Measurements from ENCODE around the gene PDE5A. TPM values are rescaled to one million over a fixed set of nuclear protein-coding genes. Genes with fewer than 3 reads are reported as not detected.

The PDE5A gene
- total and polyA plus RNA-seq, 2 experiments from 2014 or later, result 9.7 to 35.8 TPM

- H3K79me2 ChIP-seq, result peaks cover 18% of the 10 kb centered on the region
- no peak overlapping the region for H2AFZ ChIP-seq
- no peak overlapping the region for H3K27ac ChIP-seq
- DNase-seq (ENCODE audit: low spot score), result no peak
- TF ChIP-seq CTCF (IDR thresholded peaks at IDR 0.05; ENCODE audit: poor library complexity), result no peak
- no peak for TF ChIP-seq EZH2phosphoT487 (IDR thresholded peaks at IDR 0.05; ENCODE audit: low read depth, severe bottlenecking, unreplicated experiment)
- no peak for TF ChIP-seq EZH2 (IDR thresholded peaks at IDR 0.05; ENCODE audit: borderline replicate concordance)
- no peaks in the 10 kb centered on the region for H4K20me1 ChIP-seq (ENCODE audit: insufficient read depth, poor library complexity, severe bottlenecking)
- H3K9me3 ChIP-seq (ENCODE audit: low read depth), result no peaks in the 10 kb centered on the region
- H3K27me3 ChIP-seq, result no peaks in the 10 kb centered on the region
- 78% methylated on average over 5 of the region's 5 CpGs for WGBS (ENCODE audit: low lambda C conversion rate, missing lambda C conversion rate)
- H3K9me2 ChIP-seq (replicated peaks; ENCODE audit: insufficient read depth), result no peaks in the 10 kb centered on the region
- H3K36me3 ChIP-seq (replicated peaks; ENCODE audit: insufficient read depth, low read depth), result no peaks in the 10 kb centered on the region
- H3K4me3 ChIP-seq, result no peak overlapping the region
- no peak overlapping the region for H3K4me2 ChIP-seq
- no peaks in the 10 kb centered on the region for H3K4me1 ChIP-seq (ENCODE audit: insufficient read depth)
Observed at GRCh38 chr4:119570401-119570800, 58.2 kb downstream of the PDE5A start.

GRCh38 chr4:119564106-119564505 lies 64.5 kb downstream of the PDE5A start:
- H3K27ac ChIP-seq, result no peak overlapping the region
- no peak overlapping the region for H3K4me3 ChIP-seq
- peaks cover 14% of the 10 kb centered on the region for H3K9me3 ChIP-seq (ENCODE audit: low read depth)
- H3K36me3 ChIP-seq (replicated peaks; ENCODE audit: insufficient read depth, low read depth), result peaks cover 3% of the 10 kb centered on the region
- H3K79me2 ChIP-seq, result peaks cover 6% of the 10 kb centered on the region
- no peak overlapping the region for H2AFZ ChIP-seq
- no peaks in the 10 kb centered on the region for H3K9me2 ChIP-seq (replicated peaks; ENCODE audit: insufficient read depth)
- H3K4me2 ChIP-seq, result no peak overlapping the region
- no peak for TF ChIP-seq CTCF (IDR thresholded peaks at IDR 0.05; ENCODE audit: poor library complexity)
- TF ChIP-seq EZH2phosphoT487 (IDR thresholded peaks at IDR 0.05; ENCODE audit: low read depth, severe bottlenecking, unreplicated experiment), result no peak
- no peak for TF ChIP-seq EZH2 (IDR thresholded peaks at IDR 0.05; ENCODE audit: borderline replicate concordance)
- H3K4me1 ChIP-seq (ENCODE audit: insufficient read depth), result no peaks in the 10 kb centered on the region
- H4K20me1 ChIP-seq (ENCODE audit: insufficient read depth, poor library complexity, severe bottlenecking), result no peaks in the 10 kb centered on the region
- no peak for DNase-seq (ENCODE audit: low spot score)
- H3K27me3 ChIP-seq, result no peaks in the 10 kb centered on the region

GRCh38 chr4:119559044-119559647 lies 69.5 kb downstream of the PDE5A start:
- no peak overlapping the region for H3K4me2 ChIP-seq
- H3K4me1 ChIP-seq (ENCODE audit: insufficient read depth), result no peaks in the 10 kb centered on the region
- H3K27ac ChIP-seq, result no peak overlapping the region
- H3K9me2 ChIP-seq (replicated peaks; ENCODE audit: insufficient read depth), result no peaks in the 10 kb centered on the region
- no peak overlapping the region for H3K4me3 ChIP-seq
- H3K36me3 ChIP-seq (replicated peaks; ENCODE audit: insufficient read depth, low read depth), result no peaks in the 10 kb centered on the region
- H3K9me3 ChIP-seq (ENCODE audit: low read depth), result peaks cover 7% of the 10 kb centered on the region
- H3K27me3 ChIP-seq, result no peaks in the 10 kb centered on the region
- peak; percentile 56 for DNase-seq (ENCODE audit: low spot score)
- no peaks in the 10 kb centered on the region for H3K79me2 ChIP-seq
- TF ChIP-seq CTCF (IDR thresholded peaks at IDR 0.05; ENCODE audit: poor library complexity), result peak; percentile 71
- no peak for TF ChIP-seq EZH2 (IDR thresholded peaks at IDR 0.05; ENCODE audit: borderline replicate concordance)
- no peak overlapping the region for H2AFZ ChIP-seq
- no peaks in the 10 kb centered on the region for H4K20me1 ChIP-seq (ENCODE audit: insufficient read depth, poor library complexity, severe bottlenecking)
